PC-9 (cell line): Measurements from ENCODE around the gene DPF1. TPM values are rescaled to one million over a fixed set of nuclear protein-coding genes. Genes with fewer than 3 reads are reported as not detected.
A peak's percentile ranks its signal among the peaks of the same experiment; 100 is the strongest.

Experiments
- BruUV-seq: library from RNA; stranded (reverse); fragments of 400-500 nt; replicated peaks from 2 replicates; lab custom pipeline; 2021; lab: Mats Ljungman, UMichigan
- CTCF ChIA-PET: fragments of 300-600 bp; sonication (Branson Sonifier 250); formaldehyde crosslinking; loops from one replicate; lab custom pipeline; 2022; ENCODE audit warnings: antibody characterized with exemption; lab: Charles Lee
- POLR2A ChIA-PET: fragments of 300-600 bp; sonication (Branson Sonifier 250); formaldehyde crosslinking; loops from one replicate; lab custom pipeline; 2022; ENCODE audit warnings: antibody characterized with exemption; ENCODE audit not compliant: unreplicated experiment; lab: Charles Lee
- DNase-seq, 2 experiments: peaks; one replicate each; pipeline versions ENCODE4 v3.0.0 to v3.0.0-alpha.2; 2015 to 2022; ENCODE audit warnings: mixed read lengths in 1 of 2
- H2AFZ ChIP-seq: fragments of 200-600 bp; sonication (generic); 2 replicates; pipeline ENCODE4 v1.8.1; 2017; ENCODE audit warnings: antibody characterized with exemption
- H3F3A ChIP-seq: fragments of 200-600 bp; sonication (generic); 2 replicates; pipeline ENCODE4 v1.8.1; 2017; ENCODE audit warnings: antibody characterized with exemption, mild to moderate bottlenecking, low read depth; ENCODE audit not compliant: insufficient read depth
- H3K27ac ChIP-seq: fragments of 200-600 bp; sonication (generic); 2 replicates; pipeline ENCODE4 v1.6.1; 2016; ENCODE audit warnings: mixed run types
- H3K27me3 ChIP-seq: fragments of 200-600 bp; sonication (generic); 2 replicates; pipeline ENCODE4 v1.6.1; 2016; ENCODE audit warnings: low read depth, mixed run types; ENCODE audit not compliant: insufficient read depth
- H3K36me3 ChIP-seq: fragments of 200-600 bp; sonication (generic); 2 replicates; pipeline ENCODE4 v1.6.1; 2016; ENCODE audit warnings: low read depth, mixed run types
- H3K4me1 ChIP-seq: fragments of 200-600 bp; sonication (generic); replicated peaks from 2 replicates; pipeline ENCODE4 v1.6.1; 2016; ENCODE audit warnings: mixed run types; ENCODE audit not compliant: insufficient read depth
- H3K4me2 ChIP-seq: fragments of 200-600 bp; sonication (generic); 2 replicates; pipeline ENCODE4 v1.6.1; 2017; ENCODE audit warnings: mixed run types
- H3K4me3 ChIP-seq: fragments of 200-600 bp; sonication (generic); 2 replicates; pipeline ENCODE4 v1.6.1; 2016; ENCODE audit warnings: mixed run types
- H3K79me2 ChIP-seq: fragments of 200-600 bp; sonication (generic); 2 replicates; pipeline ENCODE4 v1.6.1; 2017; ENCODE audit warnings: low read depth, mixed run types
- H3K9me2 ChIP-seq: fragments of 200-600 bp; sonication (generic); 2 replicates; pipeline ENCODE4 v1.8.1; 2017; ENCODE audit warnings: mild to moderate bottlenecking; ENCODE audit not compliant: insufficient read depth
- H3K9me3 ChIP-seq: fragments of 200-600 bp; sonication (generic); 2 replicates; pipeline ENCODE4 v1.8.1; 2016; ENCODE audit warnings: low read depth; ENCODE audit not compliant: insufficient read depth
- H4K20me1 ChIP-seq: fragments of 200-600 bp; sonication (generic); 2 replicates; pipeline ENCODE4 v1.8.1; 2017; ENCODE audit not compliant: insufficient read depth
- CTCF ChIP-seq: fragments of 200-600 bp; sonication (generic); conservative IDR thresholded peaks from 2 replicates; pipeline ENCODE4 v1.6.1; 2017; ENCODE audit warnings: mixed run types, antibody characterized with exemption, mild to moderate bottlenecking, moderate library complexity
- EZH2 ChIP-seq: fragments of 200-600 bp; sonication (generic); IDR thresholded peaks from 2 replicates; pipeline ENCODE4 v1.8.0; 2017; ENCODE audit warnings: antibody characterized with exemption, low read depth
- intact Hi-C: fragments of 100-400 bp; cut with micrococcal nuclease; formaldehyde crosslinking; loops from one replicate; pipeline ENCODE4 v1.10.0; 2022; ENCODE audit not compliant: unreplicated experiment
- total RNA-seq: library from RNA; stranded (reverse); gene quantifications from 2 replicates; pipeline ENCODE4 v1.2.3, GENCODE V29; 2021

DPF1 gene
- total RNA-seq, 1 experiment from 2014 or later: 0.81 TPM

GRCh38 chr19:38265921-38266429, 42.0 kb upstream of the DPF1 start:
- no peaks in the 10 kb centered on the region for H3K9me3 ChIP-seq
- H3K27ac ChIP-seq: peak overlapping the region; percentile 94
- peaks cover 70% of the 10 kb centered on the region for H3F3A ChIP-seq
- H3K4me1 ChIP-seq: peaks cover 55% of the 10 kb centered on the region
- peaks cover 66% of the 10 kb centered on the region for H3K79me2 ChIP-seq
- CTCF ChIA-PET: interaction anchor here (0.6 kb wide), 1 partner anchor 1309 kb away, joined by 3 read pairs; no protein-coding TSS in a partner anchor
- intact Hi-C loops: loop anchor here (1.0 to 2.0 kb wide), 2 partner anchors 11 to 19 kb away; no protein-coding TSS in a partner anchor
- DNase-seq: peak; percentile 77 to 81
- no peaks in the 10 kb centered on the region for H3K27me3 ChIP-seq
- POLR2A ChIA-PET: interaction anchor here (0.5 to 1.1 kb wide), 6 partner anchors 11 to 261 kb away, joined by 3 to 11 read pairs (median 4); no protein-coding TSS in a partner anchor
- peaks cover 54% of the 10 kb centered on the region for H4K20me1 ChIP-seq
- no peak overlapping the region for H2AFZ ChIP-seq
- no TSS peak for BruUV-seq
- H3K36me3 ChIP-seq: peaks cover 16% of the 10 kb centered on the region; the same call in 1 of the 2 replicates
- H3K4me2 ChIP-seq: peak overlapping the region; percentile 100
- no peak for TF ChIP-seq CTCF
- no peak for TF ChIP-seq EZH2
- peak overlapping the region; percentile 79 for H3K4me3 ChIP-seq
- H3K9me2 ChIP-seq: no peaks in the 10 kb centered on the region

GRCh38 chr19:38265213-38265861, 41.3 kb upstream of the DPF1 start:
- TSS peak; percentile 67 for BruUV-seq
- TF ChIP-seq EZH2 (no peak), CTCF (no peak)
- ChIA-PET POLR2A (interaction anchor here (0.6 to 1.1 kb wide), 5 partner anchors 12 to 261 kb away, joined by 3 to 11 read pairs (median 5); no protein-coding TSS in a partner anchor), CTCF (interaction anchor here (0.6 kb wide), 1 partner anchor 1310 kb away, joined by 3 read pairs; no protein-coding TSS in a partner anchor)
- H2AFZ ChIP-seq: no peak overlapping the region
- no peaks in the 10 kb centered on the region for H3K9me2 ChIP-seq
- H4K20me1 ChIP-seq: peaks cover 47% of the 10 kb centered on the region
- peaks cover 67% of the 10 kb centered on the region for H3F3A ChIP-seq
- peak overlapping the region; percentile 94 for H3K27ac ChIP-seq
- H3K4me3 ChIP-seq: peak overlapping the region; percentile 79
- no peaks in the 10 kb centered on the region for H3K9me3 ChIP-seq
- peak overlapping the region; percentile 100 for H3K4me2 ChIP-seq
- H3K79me2 ChIP-seq: peaks cover 59% of the 10 kb centered on the region
- intact Hi-C loops: loop anchor here (2.0 kb wide), 1 partner anchor 19 kb away; no protein-coding TSS in a partner anchor
- no peaks in the 10 kb centered on the region for H3K27me3 ChIP-seq
- H3K4me1 ChIP-seq: peaks cover 48% of the 10 kb centered on the region
- DNase-seq: peak; percentile 49 to 80
- peaks cover 16% of the 10 kb centered on the region; the same call in 1 of the 2 replicates for H3K36me3 ChIP-seq

- TF ChIP-seq EZH2 (no peak), CTCF (no peak)
- POLR2A ChIA-PET: interaction anchor here (0.6 to 1.2 kb wide), 4 partner anchors 26 to 123 kb away, joined by 3 to 5 read pairs (median 4); partner anchors contain the start of gene GGN
- Histone ChIP-seq H3K4me2 (peak within 1 kb of the TSS; percentile 100), H3K27me3 (no peaks in the 10 kb centered on the region), H3K79me2 (peaks cover 52% of the 10 kb centered on the region), H3K9me3 (no peaks in the 10 kb centered on the region), H3K9me2 (no peaks in the 10 kb centered on the region), H3K27ac (peak within 1 kb of the TSS; percentile 94), H3K4me1 (peaks cover 41% of the 10 kb centered on the region), H2AFZ (peak within 1 kb of the TSS; percentile 70), H4K20me1 (peaks cover 41% of the 10 kb centered on the region), H3K36me3 (peaks cover 16% of the 10 kb centered on the region; the same call in 1 of the 2 replicates), H3K4me3 (peak within 1 kb of the TSS; percentile 79), H3F3A (peaks cover 61% of the 10 kb centered on the region)
- no TSS peak for BruUV-seq
- intact Hi-C loops: loop anchor here (1.0 to 2.0 kb wide), 5 partner anchors 18 to 72 kb away; no protein-coding TSS in a partner anchor
- DNase-seq: no peak
- CTCF ChIA-PET: interaction anchor here (1.1 kb wide), 1 partner anchor 26 kb away, joined by 5 read pairs; no protein-coding TSS in a partner anchor
These were observed 40.6 kb upstream of the DPF1 start, which contains the start of gene SPINT2 for GRCh38 chr19:38264486-38265212. Gene SPINT2, plus strand, starts transcription at chr19:38264573. Its CDS starts 320 bp downstream, at chr19:38264893.
